Caco-2 (cell line): ENCODE data around the gene PARVG. TPM values are rescaled to one million over a fixed set of nuclear protein-coding genes. Genes with fewer than 3 reads are reported as not detected.
"Not testable (repeated sequence)": the region's sequence is repeated elsewhere in the genome, so short reads cannot be mapped to it uniquely, and the experiment has no call there.

Source experiments
- BruUV-seq: library from RNA; stranded (reverse); fragments of 400-500 nt; replicated peaks from 2 replicates; lab custom pipeline; 2021; lab: Mats Ljungman, UMichigan
- CTCF ChIA-PET: fragments of 300-600 bp; sonication (Branson Sonifier 250); formaldehyde crosslinking; loops from one replicate; lab custom pipeline; 2022; ENCODE audit warnings: antibody characterized with exemption; lab: Charles Lee
- POLR2A ChIA-PET: fragments of 300-600 bp; sonication (Branson Sonifier 250); formaldehyde crosslinking; loops from one replicate; lab custom pipeline; 2022; ENCODE audit warnings: antibody characterized with exemption; lab: Charles Lee
- DNase-seq, 2 experiments: peaks; one replicate each; pipeline versions ENCODE4 v3.0.0 to v3.0.0-alpha.2; 2020 to 2022
- H3K27me3 ChIP-seq: replicated peaks from 2 replicates; pipeline ENCODE4 v1.6.0; 2011; ENCODE audit warnings: low read length; ENCODE audit not compliant: control insufficient read depth, insufficient read depth
- H3K36me3 ChIP-seq: 2 replicates; pipeline ENCODE4 v1.5.1; 2011; ENCODE audit warnings: low read length; ENCODE audit not compliant: control insufficient read depth, insufficient read depth
- H3K4me1 ChIP-seq: fragments of 250-450 bp; sonication (Bioruptor Pico); 2 replicates; pipeline ENCODE4 v1.5.1; 2020; ENCODE audit warnings: mild to moderate bottlenecking
- H3K4me3 ChIP-seq: 2 replicates; pipeline ENCODE4 v1.5.1; 2011; ENCODE audit warnings: low read depth, mild to moderate bottlenecking, control low read depth, low read length
- H3K9me3 ChIP-seq: fragments of 250-450 bp; sonication (Bioruptor Pico); 2 replicates; pipeline ENCODE4 v1.5.1; 2020; ENCODE audit warnings: mild to moderate bottlenecking, moderate library complexity
- H3K27ac Mint-ChIP-seq: one replicate; pipeline ENCODE4 v1.8.0; 2022; ENCODE audit warnings: mixed read lengths; ENCODE audit not compliant: unreplicated experiment
- H3K27me3 Mint-ChIP-seq: one replicate; pipeline ENCODE4 v1.8.0; 2022; ENCODE audit warnings: mixed read lengths; ENCODE audit not compliant: insufficient read depth, unreplicated experiment
- H3K36me3 Mint-ChIP-seq: one replicate; pipeline ENCODE4 v1.8.0; 2022; ENCODE audit warnings: mild to moderate bottlenecking, mixed read lengths; ENCODE audit not compliant: insufficient read depth, unreplicated experiment
- H3K4me1 Mint-ChIP-seq: one replicate; pipeline ENCODE4 v1.8.0; 2022; ENCODE audit warnings: low read depth, mixed read lengths; ENCODE audit not compliant: unreplicated experiment
- H3K4me3 Mint-ChIP-seq: one replicate; pipeline ENCODE4 v1.8.0; 2022; ENCODE audit warnings: mild to moderate bottlenecking, moderate library complexity, mixed read lengths; ENCODE audit not compliant: unreplicated experiment
- H3K9me3 Mint-ChIP-seq: one replicate; pipeline ENCODE4 v1.8.0; 2022; ENCODE audit warnings: mixed read lengths; ENCODE audit not compliant: unreplicated experiment
- CTCF ChIP-seq, 2 experiments: fragments of 200-600 bp in 1 of 2; IDR thresholded peaks; 1 replicate in 1 of 2; 2 replicates in 1 of 2; pipeline versions ENCODE4 v1.5.1 to v1.8.0; 2011 to 2022; ENCODE audit warnings: antibody characterized with exemption in 1 of 2, control low read depth in 1 of 2, inconsistent platforms in 1 of 2, low read depth in 1 of 2, low read length in 1 of 2, mild to moderate bottlenecking in 1 of 2, moderate library complexity in 1 of 2; ENCODE audit not compliant: insufficient read depth in 1 of 2, severe bottlenecking in 1 of 2, unreplicated experiment in 1 of 2
- intact Hi-C: fragments of 100-400 bp; cut with micrococcal nuclease; formaldehyde crosslinking; loops from one replicate; pipeline ENCODE4 v1.10.0; 2022; ENCODE audit not compliant: unreplicated experiment
- total RNA-seq: library from RNA; stranded (reverse); gene quantifications from 2 replicates; pipeline ENCODE4 v1.2.3, GENCODE V29; 2022

PARVG gene
- total RNA-seq, 1 experiment from 2014 or later: not detected

- Mint-ChIP-seq H3K27me3 (peaks cover 18% of the 10 kb centered on the region), H3K36me3 (no peaks in the 10 kb centered on the region), H3K4me3 (no peak overlapping the region), H3K27ac (no peak overlapping the region), H3K4me1 (no peaks in the 10 kb centered on the region), H3K9me3 (no peaks in the 10 kb centered on the region)
- Histone ChIP-seq H3K27me3 (no peaks in the 10 kb centered on the region; the same call in 1 of the 2 replicates), H3K9me3 (no peaks in the 10 kb centered on the region), H3K4me3 (no peak overlapping the region), H3K4me1 (no peaks in the 10 kb centered on the region), H3K36me3 (no peaks in the 10 kb centered on the region)
- CTCF ChIA-PET: no interaction called here
- no peak for DNase-seq
- no TSS peak for BruUV-seq
- intact Hi-C loops: no loop called here
- no peak for TF ChIP-seq CTCF (IDR thresholded peaks at IDR 0.05; ENCODE audit: insufficient read depth in 1 of 2, low read depth in 1 of 2, low read length in 1 of 2, severe bottlenecking in 1 of 2, unreplicated experiment in 1 of 2)
- POLR2A ChIA-PET: no interaction called here
These were observed 48.6 kb downstream of the PARVG start for GRCh38 chr22:44229331-44229730.

- H3K27me3 ChIP-seq: no peaks in the 10 kb centered on the region
- Mint-ChIP-seq H3K4me3 (no peak overlapping the region), H3K36me3 (no peaks in the 10 kb centered on the region), H3K27ac (no peak overlapping the region), H3K27me3 (peaks cover 16% of the 10 kb centered on the region), H3K4me1 (no peaks in the 10 kb centered on the region), H3K9me3 (no peaks in the 10 kb centered on the region)
- no peaks in the 10 kb centered on the region for H3K36me3 ChIP-seq
- no peaks in the 10 kb centered on the region for H3K9me3 ChIP-seq
- no peak overlapping the region for H3K4me3 ChIP-seq
- H3K4me1 ChIP-seq: no peaks in the 10 kb centered on the region
- BruUV-seq: no TSS peak
- TF ChIP-seq CTCF (IDR thresholded peaks at IDR 0.05; ENCODE audit: insufficient read depth in 1 of 2, low read depth in 1 of 2, low read length in 1 of 2, severe bottlenecking in 1 of 2, unreplicated experiment in 1 of 2): no peak
- ChIA-PET POLR2A (no interaction called here), CTCF (no interaction called here)
- intact Hi-C loops: no loop called here
- no peak for DNase-seq
These were observed 49.1 kb downstream of the PARVG start for GRCh38 chr22:44229809-44230208.

GRCh38 chr22:44231233-44231632 lies 50.5 kb downstream of the PARVG start:
- Mint-ChIP-seq H3K27me3 (peaks cover 1% of the 10 kb centered on the region), H3K36me3 (no peaks in the 10 kb centered on the region), H3K4me3 (no peak overlapping the region), H3K27ac (no peak overlapping the region), H3K9me3 (no peaks in the 10 kb centered on the region), H3K4me1 (no peaks in the 10 kb centered on the region)
- Histone ChIP-seq H3K27me3 (no peaks in the 10 kb centered on the region), H3K9me3 (no peaks in the 10 kb centered on the region), H3K36me3 (no peaks in the 10 kb centered on the region), H3K4me1 (no peaks in the 10 kb centered on the region), H3K4me3 (no peak overlapping the region)
- ChIA-PET POLR2A (no interaction called here), CTCF (no interaction called here)
- BruUV-seq: no TSS peak
- no peak for TF ChIP-seq CTCF (IDR thresholded peaks at IDR 0.05; ENCODE audit: insufficient read depth in 1 of 2, low read depth in 1 of 2, low read length in 1 of 2, severe bottlenecking in 1 of 2, unreplicated experiment in 1 of 2)
- intact Hi-C loops: no loop called here
- no peak for DNase-seq

GRCh38 chr22:44234372-44234771 lies 53.6 kb downstream of the PARVG start:
- H3K36me3 Mint-ChIP-seq, H3K4me3 ChIP-seq, H3K9me3 Mint-ChIP-seq, DNase-seq, intact Hi-C loops, CTCF ChIA-PET, H3K9me3 ChIP-seq, H3K4me1 Mint-ChIP-seq, BruUV-seq, H3K27ac Mint-ChIP-seq, H3K36me3 ChIP-seq, POLR2A ChIA-PET, H3K4me3 Mint-ChIP-seq, H3K4me1 ChIP-seq, H3K27me3 Mint-ChIP-seq, H3K27me3 ChIP-seq: not testable (repeated sequence)
